OCI-LY7 (cell line): Measurements from ENCODE around the gene BBS5. TPM values are rescaled to one million over a fixed set of nuclear protein-coding genes. Genes with fewer than 3 reads are reported as not detected.

ENCODE experiments used
- BruUV-seq: library from RNA; stranded (reverse); fragments of 400-500 nt; replicated peaks from 2 replicates; lab custom pipeline; 2021; lab: Mats Ljungman, UMichigan
- CTCF ChIA-PET: fragments of 300-600 bp; sonication (Branson Sonifier 250); formaldehyde crosslinking; loops from one replicate; lab custom pipeline; 2022; ENCODE audit warnings: antibody characterized with exemption; ENCODE audit not compliant: unreplicated experiment; lab: Charles Lee
- POLR2A ChIA-PET: fragments of 300-600 bp; sonication (Branson Sonifier 250); formaldehyde crosslinking; loops from one replicate; lab custom pipeline; 2022; ENCODE audit warnings: antibody characterized with exemption; lab: Charles Lee
- DNase-seq: peaks from one replicate; pipeline ENCODE4 v3.0.0-alpha.2; 2015; ENCODE audit warnings: low spot score
- H2AFZ ChIP-seq: fragments of 200-600 bp; sonication (generic), shearing (Covaris generic); 2 replicates; pipeline ENCODE4 v1.6.1; 2014; ENCODE audit warnings: mild to moderate bottlenecking, antibody characterized with exemption, low read length, moderate library complexity
- H3K27ac ChIP-seq: fragments of 200-600 bp; sonication (generic); 2 replicates; pipeline ENCODE4 v1.5.1; 2014; ENCODE audit warnings: mixed run types, low read depth, mild to moderate bottlenecking, moderate library complexity, low read length, inconsistent platforms; ENCODE audit not compliant: poor library complexity, severe bottlenecking
- H3K36me3 ChIP-seq: fragments of 200-600 bp; sonication (generic); 2 replicates; pipeline ENCODE4 v1.6.1; 2014; ENCODE audit warnings: mild to moderate bottlenecking, antibody characterized with exemption, low read length, moderate library complexity, mixed read lengths; ENCODE audit not compliant: insufficient read depth
- H3K4me1 ChIP-seq: fragments of 200-600 bp; sonication (generic); 2 replicates; pipeline ENCODE4 v1.5.1; 2014; ENCODE audit warnings: mild to moderate bottlenecking, low read length; ENCODE audit not compliant: insufficient read depth, poor library complexity, severe bottlenecking
- H3K4me2 ChIP-seq: fragments of 200-600 bp; sonication (generic); 2 replicates; pipeline ENCODE4 v1.6.1; 2014; ENCODE audit warnings: mild to moderate bottlenecking, low read length
- H3K4me3 ChIP-seq: fragments of 200-600 bp; sonication (generic); 2 replicates; pipeline ENCODE4 v1.5.1; 2014; ENCODE audit warnings: mild to moderate bottlenecking, low read depth, low read length; ENCODE audit not compliant: poor library complexity, severe bottlenecking
- H3K79me2 ChIP-seq: fragments of 200-600 bp; sonication (generic); 2 replicates; pipeline ENCODE4 v1.6.1; 2016; ENCODE audit warnings: low read depth, mild to moderate bottlenecking, low read length, moderate library complexity, mixed read lengths; ENCODE audit not compliant: insufficient read depth
- H3K9me2 ChIP-seq: fragments of 200-600 bp; sonication (generic); 2 replicates; pipeline ENCODE4 v1.6.1; 2016; ENCODE audit warnings: mild to moderate bottlenecking, low read length, mixed read lengths; ENCODE audit not compliant: insufficient read depth
- H3K9me3 ChIP-seq: fragments of 200-600 bp; sonication (generic); 2 replicates; pipeline ENCODE4 v1.6.1; 2014; ENCODE audit warnings: mild to moderate bottlenecking, mixed run types, low read length, mixed read lengths
- H4K20me1 ChIP-seq: fragments of 200-600 bp; sonication (generic); 2 replicates; pipeline ENCODE4 v1.6.1; 2014; ENCODE audit warnings: mild to moderate bottlenecking, antibody characterized with exemption, low read length, moderate library complexity, mixed read lengths; ENCODE audit not compliant: insufficient read depth
- CTCF ChIP-seq: fragments of 200-600 bp; sonication (generic); conservative IDR thresholded peaks from 2 replicates; pipeline ENCODE4 v1.5.1; 2014; ENCODE audit warnings: mild to moderate bottlenecking, antibody characterized with exemption, low read length, moderate library complexity, mixed read lengths
- EZH2phosphoT487 ChIP-seq: fragments of 200-600 bp; sonication (generic); IDR thresholded peaks from 2 replicates; pipeline ENCODE4 v1.6.1; 2018; ENCODE audit warnings: low read depth, borderline replicate concordance, mild to moderate bottlenecking, mixed run types, antibody characterized with exemption, low read length, moderate library complexity, mixed read lengths
- intact Hi-C: fragments of 100-400 bp; cut with micrococcal nuclease; formaldehyde crosslinking; loops from one replicate; pipeline ENCODE4 v1.10.0; 2022; ENCODE audit not compliant: unreplicated experiment
- total RNA-seq, 2 experiments: library from RNA; depleted of rRNA in 1 of 2; stranded (reverse); fragments of >200 nt in 1 of 2; shearing (Covaris generic) in 1 of 2; gene quantifications; 2 replicates each; pipeline ENCODE4 v1.2.3, GENCODE V29; 2014 to 2022

The BBS5 gene
- total RNA-seq, 2 experiments from 2014 or later: 0.11 to 0.13 TPM

GRCh38 chr2:169486487-169486886 is 7.2 kb downstream of the BBS5 start:
- intact Hi-C loops: no loop called here
- TF ChIP-seq EZH2phosphoT487: no peak
- no peak for TF ChIP-seq CTCF
- no peaks in the 10 kb centered on the region for H4K20me1 ChIP-seq

GRCh38 chr2:169490834-169491233 is 11.5 kb downstream of the BBS5 start:
- no peaks in the 10 kb centered on the region for H3K4me1 ChIP-seq
- no peaks in the 10 kb centered on the region for H4K20me1 ChIP-seq
- intact Hi-C loops: no loop called here
- no peaks in the 10 kb centered on the region for H3K9me2 ChIP-seq
- TF ChIP-seq CTCF (no peak), EZH2phosphoT487 (no peak)
- no peak overlapping the region for H3K4me3 ChIP-seq
- no peak overlapping the region for H3K4me2 ChIP-seq
- CTCF ChIA-PET: no interaction called here
- H3K36me3 ChIP-seq: no peaks in the 10 kb centered on the region
- no peaks in the 10 kb centered on the region for H3K79me2 ChIP-seq
- H3K27ac ChIP-seq: no peak overlapping the region
- no TSS peak for BruUV-seq
- no peaks in the 10 kb centered on the region for H3K9me3 ChIP-seq
- POLR2A ChIA-PET: interaction anchor here (0.8 kb wide), 1 partner anchor 9 kb away, joined by 4 read pairs; no protein-coding TSS in a partner anchor
- no peak overlapping the region for H2AFZ ChIP-seq
- no peak for DNase-seq

More at GRCh38 chr2:169486487-169486886, 7.2 kb downstream of the BBS5 start:
- POLR2A ChIA-PET: no interaction called here
- H3K4me1 ChIP-seq: no peaks in the 10 kb centered on the region
- H3K4me3 ChIP-seq: no peak overlapping the region
- H3K36me3 ChIP-seq: no peaks in the 10 kb centered on the region
- H3K9me3 ChIP-seq: no peaks in the 10 kb centered on the region
- H3K79me2 ChIP-seq: no peaks in the 10 kb centered on the region
- no peak overlapping the region for H3K4me2 ChIP-seq
- DNase-seq: no peak
- no peak overlapping the region for H3K27ac ChIP-seq
- H2AFZ ChIP-seq: no peak overlapping the region
- H3K9me2 ChIP-seq: no peaks in the 10 kb centered on the region
- CTCF ChIA-PET: no interaction called here
- no TSS peak for BruUV-seq

- no peak overlapping the region for H3K4me2 ChIP-seq
- H3K36me3 ChIP-seq: no peaks in the 10 kb centered on the region
- no peak for DNase-seq
- H3K79me2 ChIP-seq: no peaks in the 10 kb centered on the region
- TF ChIP-seq CTCF (no peak), EZH2phosphoT487 (no peak)
- no peak overlapping the region for H2AFZ ChIP-seq
- intact Hi-C loops: no loop called here
- ChIA-PET CTCF (no interaction called here), POLR2A (no interaction called here)
- no peaks in the 10 kb centered on the region for H4K20me1 ChIP-seq
- H3K9me2 ChIP-seq: no peaks in the 10 kb centered on the region
- H3K4me1 ChIP-seq: no peaks in the 10 kb centered on the region
- no TSS peak for BruUV-seq
- H3K27ac ChIP-seq: no peak overlapping the region
- H3K4me3 ChIP-seq: no peak overlapping the region
- H3K9me3 ChIP-seq: no peaks in the 10 kb centered on the region
Observed at GRCh38 chr2:169491378-169491777, 12.1 kb downstream of the BBS5 start.
